Nucleus accumbens (tissue), 56 donors: ENCODE data around the gene CPTP.
A peak's percentile ranks its signal among the peaks of the same experiment; 100 is the strongest.
"Not testable (repeated sequence)": the region's sequence is repeated elsewhere in the genome, so short reads cannot be mapped to it uniquely, and the experiment has no call there.

Source experiments
- DNase-seq, 56 donors: peaks; one replicate each; lab custom pipeline; 2025; lab: John Stamatoyannopoulos, UW

The CPTP gene

DNA sequence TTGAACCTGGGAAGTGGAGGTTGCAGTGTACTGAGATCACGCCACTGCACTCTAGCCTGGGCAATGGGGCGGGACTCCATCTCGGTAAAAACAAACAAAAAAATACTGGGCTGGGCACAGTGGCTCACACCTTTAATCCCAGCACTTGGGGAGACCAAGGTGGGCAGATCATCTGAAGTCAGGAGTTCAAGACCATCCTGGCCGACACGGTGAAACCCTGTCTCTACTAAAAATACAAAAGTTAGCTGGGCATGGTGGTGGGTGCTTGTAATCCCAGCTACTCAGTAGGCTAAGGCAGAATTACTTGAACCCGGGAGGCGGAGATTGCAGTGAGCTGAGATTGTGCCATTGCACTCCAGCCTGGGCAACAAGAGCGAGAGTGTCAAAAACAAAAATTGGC, 8.4 kb upstream of the CPTP start:
- not testable (repeated sequence) for DNase-seq

- no peak for DNase-seq
These were observed 7.2 kb upstream of the CPTP start for GRCh38 chr1:1317420-1317819.

DNA sequence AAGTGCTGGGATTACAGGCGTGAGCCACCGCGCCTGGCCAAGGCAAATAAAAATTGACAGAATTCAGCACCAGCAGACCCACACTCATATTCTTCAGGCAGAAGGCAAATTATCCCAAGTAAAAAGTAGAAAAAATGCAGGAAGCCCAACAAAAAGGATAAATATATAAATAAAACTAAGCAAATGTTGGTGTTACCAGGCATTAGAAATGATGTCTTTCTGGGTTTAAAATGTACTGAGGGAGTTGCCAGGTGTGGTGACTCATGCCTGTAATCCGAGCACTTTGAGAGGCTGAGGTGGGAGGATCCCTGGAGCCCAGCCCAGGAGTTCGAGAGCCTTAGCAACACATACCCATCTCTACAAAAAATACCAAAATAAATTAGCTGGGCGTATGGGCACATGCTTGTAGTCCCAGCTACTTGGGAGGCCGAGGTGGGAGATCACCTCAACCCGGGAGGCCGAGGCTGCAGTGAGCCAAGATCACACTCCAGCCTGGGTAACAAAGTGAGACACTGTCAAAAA, 6.4 kb upstream of the CPTP start:
- peak in 24 of 56 donors; percentile 10 to 72 (median 27) for DNase-seq

DNA sequence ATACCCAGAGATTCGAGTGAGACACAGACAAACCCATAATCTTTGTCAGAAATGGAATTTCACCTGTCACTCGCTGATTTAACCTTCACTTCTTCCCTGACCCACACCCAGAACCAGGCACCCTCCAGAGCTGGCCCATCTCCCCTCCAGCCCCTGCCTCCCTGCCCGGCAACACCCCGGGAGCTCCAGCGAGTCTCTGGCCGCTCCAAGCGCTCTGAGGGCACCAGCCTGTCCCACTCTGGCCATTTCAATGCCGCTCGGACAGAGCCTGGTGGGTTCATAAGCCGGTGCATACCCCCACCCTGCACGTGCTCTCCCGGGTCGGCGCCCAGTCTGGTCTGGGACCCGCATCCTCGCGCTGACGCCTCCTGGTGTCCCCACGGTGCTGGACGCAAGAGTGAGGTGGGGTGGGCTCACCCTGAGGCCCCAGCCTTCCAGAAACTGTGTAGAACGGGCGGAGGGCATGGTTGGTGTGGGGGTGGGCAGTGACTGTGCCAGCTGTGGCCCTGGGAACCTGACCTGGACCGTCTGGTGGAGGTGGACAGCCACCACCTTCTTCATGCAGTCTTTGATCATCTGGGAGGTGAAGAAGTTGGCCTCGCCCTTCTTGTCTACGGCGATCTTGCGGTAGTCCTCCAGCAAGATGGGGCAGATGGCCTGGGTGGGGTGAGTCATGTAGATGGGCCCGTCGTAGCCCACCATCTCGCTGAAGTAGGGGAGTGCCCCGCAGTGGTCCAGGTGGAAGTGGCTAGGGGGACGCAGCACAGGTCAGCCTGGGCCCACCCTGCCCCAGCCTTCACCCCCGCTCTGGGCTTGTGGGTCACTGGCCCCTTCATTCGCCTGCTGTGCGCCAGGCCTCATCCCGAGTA, 5.6 kb upstream of the CPTP start:
- DNase-seq, result no peak

GRCh38 chr1:1319646-1319941, 5.0 kb upstream of the CPTP start:
- DNase-seq, result no peak

- DNase-seq, result no peak
These were observed 3.7 kb upstream of the CPTP start for GRCh38 chr1:1320666-1321448.

- no peak for DNase-seq
These were observed 3.1 kb upstream of the CPTP start for GRCh38 chr1:1321477-1321876.

GRCh38 chr1:1322418-1322817, 2.2 kb upstream of the CPTP start:
- DNase-seq, result no peak

- DNase-seq, result no peak
These were observed 1.6 kb upstream of the CPTP start for GRCh38 chr1:1322952-1323351.

DNA sequence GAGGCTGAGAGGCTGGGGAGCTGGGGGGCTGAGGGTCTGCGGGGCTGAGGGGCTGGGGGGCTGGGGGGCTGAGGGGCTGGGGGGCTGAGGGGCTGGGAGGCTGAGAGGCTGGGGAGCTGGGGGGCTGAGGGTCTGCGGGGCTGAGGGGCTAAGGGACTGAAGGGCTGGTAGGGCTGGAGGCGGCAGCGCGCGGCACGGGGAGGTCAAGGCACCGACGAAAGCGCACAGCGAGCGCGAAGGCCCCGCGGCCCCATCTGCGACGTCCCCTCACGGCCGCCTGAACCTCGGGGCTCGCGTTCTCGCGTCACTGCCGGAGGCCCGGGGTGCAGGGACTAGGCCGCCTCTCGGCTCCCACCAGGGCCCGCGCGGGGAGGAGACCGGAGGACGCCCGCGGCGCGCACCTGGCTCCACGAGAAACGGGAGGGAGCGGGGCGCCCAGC, 498 bp upstream of the CPTP start:
- no peak for DNase-seq

- no peak for DNase-seq
These were observed 879 bp downstream of the CPTP start for GRCh38 chr1:1325288-1326074.

- no peak for DNase-seq
These were observed 1.5 kb downstream of the CPTP start for GRCh38 chr1:1326075-1326605.

DNA sequence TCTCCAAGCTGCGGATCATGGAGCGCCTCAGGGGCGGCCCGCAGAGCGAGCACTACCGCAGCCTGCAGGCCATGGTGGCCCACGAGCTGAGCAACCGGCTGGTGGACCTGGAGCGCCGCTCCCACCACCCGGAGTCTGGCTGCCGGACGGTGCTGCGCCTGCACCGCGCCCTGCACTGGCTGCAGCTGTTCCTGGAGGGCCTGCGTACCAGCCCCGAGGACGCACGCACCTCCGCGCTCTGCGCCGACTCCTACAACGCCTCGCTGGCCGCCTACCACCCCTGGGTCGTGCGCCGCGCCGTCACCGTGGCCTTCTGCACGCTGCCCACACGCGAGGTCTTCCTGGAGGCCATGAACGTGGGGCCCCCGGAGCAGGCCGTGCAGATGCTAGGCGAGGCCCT, 2.7 kb downstream of the CPTP start:
- DNase-seq, result no peak

DNA sequence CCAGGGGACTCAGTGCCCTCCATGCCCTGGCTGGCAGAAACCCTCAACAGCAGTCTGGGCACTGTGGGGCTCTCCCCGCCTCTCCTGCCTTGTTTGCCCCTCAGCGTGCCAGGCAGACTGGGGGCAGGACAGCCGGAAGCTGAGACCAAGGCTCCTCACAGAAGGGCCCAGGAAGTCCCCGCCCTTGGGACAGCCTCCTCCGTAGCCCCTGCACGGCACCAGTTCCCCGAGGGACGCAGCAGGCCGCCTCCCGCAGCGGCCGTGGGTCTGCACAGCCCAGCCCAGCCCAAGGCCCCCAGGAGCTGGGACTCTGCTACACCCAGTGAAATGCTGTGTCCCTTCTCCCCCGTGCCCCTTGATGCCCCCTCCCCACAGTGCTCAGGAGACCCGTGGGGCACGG, 3.7 kb downstream of the CPTP start:
- no peak for DNase-seq

DNA sequence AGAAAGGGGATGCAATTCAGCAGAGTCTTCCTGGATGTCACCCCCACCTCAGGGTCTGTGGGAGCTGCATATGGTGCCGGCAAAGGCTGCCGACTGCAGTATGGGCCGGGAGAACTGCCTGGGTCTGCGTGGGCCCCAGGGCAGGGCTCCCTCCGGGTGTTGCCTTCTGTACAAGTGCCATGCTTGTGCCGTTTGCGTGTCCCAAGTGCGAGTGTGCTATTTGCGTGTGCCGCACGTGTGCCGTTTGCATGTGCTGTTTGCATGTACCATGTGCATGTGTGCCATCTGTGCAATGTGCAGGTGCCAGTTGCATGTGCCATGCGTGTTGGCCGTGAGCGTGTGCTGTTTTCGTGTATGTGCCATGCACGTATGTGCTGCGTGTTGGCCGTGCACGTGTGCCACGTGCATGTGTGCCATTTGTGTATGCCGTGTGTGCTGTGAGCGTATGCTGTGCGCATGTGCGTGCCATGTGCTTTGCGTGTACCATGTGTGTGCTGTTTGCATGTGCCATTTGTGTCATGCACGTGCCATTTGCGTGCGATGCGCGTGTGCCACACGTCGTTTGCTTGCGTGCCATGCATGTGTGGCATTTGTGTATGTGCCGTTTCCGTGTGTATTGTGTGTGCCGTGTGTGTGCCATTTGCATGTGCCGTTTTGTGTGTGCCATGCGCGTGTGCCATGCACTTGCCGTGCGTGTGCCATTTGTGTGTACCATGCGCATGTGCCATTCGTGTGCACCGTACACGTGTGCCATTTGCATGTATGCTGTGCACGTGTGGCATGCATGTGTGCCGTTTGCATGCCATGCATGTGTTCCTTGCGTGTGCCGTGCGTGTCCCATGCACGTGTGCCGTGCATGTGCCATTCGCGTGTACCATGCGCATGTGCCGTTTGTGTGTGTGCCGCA, 5.0 kb downstream of the CPTP start:
- DNase-seq, result no peak

- DNase-seq, result no peak
These were observed 5.9 kb downstream of the CPTP start for GRCh38 chr1:1330366-1331067.

GRCh38 chr1:1331068-1331965, 6.7 kb downstream of the CPTP start, which contains the start of gene TAS1R3:
TSS of gene TAS1R3 (plus strand) at chr1:1331280. CDS start at chr1:1331346, 66 bp downstream.
- DNase-seq, result no peak
